Endothelial cell of umbilical vein (primary cell): Measurements from ENCODE around the gene ITPKC. TPM values are rescaled to one million over a fixed set of nuclear protein-coding genes. Genes with fewer than 3 reads are reported as not detected.
A peak's percentile ranks its signal among the peaks of the same experiment; 100 is the strongest.
"Not testable (repeated sequence)": the region's sequence is repeated elsewhere in the genome, so short reads cannot be mapped to it uniquely, and the experiment has no call there.

Experiments used
- BruUV-seq: library from RNA; stranded (reverse); fragments of 400-500 nt; replicated peaks from 2 replicates; lab custom pipeline; 2021; lab: Mats Ljungman, UMichigan
- CTCF ChIA-PET: fragments of 300-600, 350-600 bp; sonication (Branson Sonifier 250); formaldehyde crosslinking; loops from one replicate; lab custom pipeline; 2021; ENCODE audit warnings: antibody characterized with exemption, inconsistent platforms; lab: Charles Lee
- POLR2A ChIA-PET: fragments of 300-600, 350-600 bp; sonication (Branson Sonifier 250); formaldehyde crosslinking; loops from one replicate; lab custom pipeline; 2021; ENCODE audit warnings: antibody characterized with exemption, inconsistent platforms; lab: Charles Lee
- DNase-seq: peaks from one replicate; pipeline ENCODE4 v3.0.0-alpha.2; 2011; ENCODE audit warnings: low read depth, low spot score
- FAIRE-seq: peaks from 2 replicates; lab custom pipeline; 2011; peaks lifted over from hg19 to GRCh38; lab: Jason Lieb, UNC
- H2AFZ ChIP-seq: 2 replicates; pipeline ENCODE4 v1.6.0; 2012; ENCODE audit warnings: low read depth, low read length, control low read depth, inconsistent platforms
- H3K27ac ChIP-seq: 2 replicates; pipeline ENCODE4 v1.5.1; 2011; ENCODE audit warnings: low read depth, mild to moderate bottlenecking, control low read depth, low read length, moderate library complexity; ENCODE audit not compliant: insufficient read depth
- H3K27me3 ChIP-seq, 2 experiments: 2 replicates each; pipeline versions ENCODE4 v1.6.0 to v1.6.1; 2011; ENCODE audit warnings: low read length in 2 of 2, mixed read lengths in 1 of 2; ENCODE audit not compliant: control insufficient read depth in 2 of 2, insufficient read depth in 2 of 2
- H3K36me3 ChIP-seq, 2 experiments: 2 replicates in 1 of 2; 3 replicates in 1 of 2; pipeline ENCODE4 v1.5.1; 2011; ENCODE audit warnings: low read length in 2 of 2, mild to moderate bottlenecking in 1 of 2, moderate library complexity in 1 of 2; ENCODE audit not compliant: control insufficient read depth in 2 of 2, insufficient read depth in 2 of 2; ENCODE audit errors: extremely low read depth in 1 of 2
- H3K4me1 ChIP-seq: 3 replicates; pipeline ENCODE4 v1.5.1; 2011; ENCODE audit warnings: mild to moderate bottlenecking, low read length; ENCODE audit not compliant: control insufficient read depth, insufficient read depth; ENCODE audit errors: extremely low read depth
- H3K4me2 ChIP-seq: 2 replicates; pipeline ENCODE4 v1.6.1; 2011; ENCODE audit warnings: low read length, control low read depth, mixed read lengths; ENCODE audit not compliant: insufficient read depth
- H3K4me3 ChIP-seq, 3 experiments: fragments of 200-600 bp in 1 of 3; sonication (generic), shearing (Covaris generic) in 1 of 3; replicated peaks in 1 of 3; 2 replicates each; pipeline ENCODE4 v1.5.1; 2011 to 2016; ENCODE audit warnings: control low read depth in 3 of 3, low read length in 3 of 3, mild to moderate bottlenecking in 2 of 3, inconsistent platforms in 1 of 3, low read depth in 1 of 3, moderate library complexity in 1 of 3; ENCODE audit not compliant: insufficient read depth in 1 of 3
- H3K79me2 ChIP-seq: 2 replicates; pipeline ENCODE4 v1.6.0; 2012; ENCODE audit warnings: low read length, inconsistent platforms; ENCODE audit not compliant: control insufficient read depth, insufficient read depth
- H3K9ac ChIP-seq: replicated peaks from 2 replicates; pipeline ENCODE3; 2011; ENCODE audit warnings: low read length, control low read depth; ENCODE audit not compliant: insufficient read depth; ENCODE audit errors: extremely low read depth
- H3K9me1 ChIP-seq: replicated peaks from 3 replicates; pipeline ENCODE4 v1.6.0; 2011; ENCODE audit warnings: mild to moderate bottlenecking, low read length; ENCODE audit not compliant: control insufficient read depth, insufficient read depth; ENCODE audit errors: extremely low read depth
- H3K9me3 ChIP-seq: replicated peaks from 2 replicates; pipeline ENCODE4 v1.5.1; 2012; ENCODE audit warnings: low read length, inconsistent platforms; ENCODE audit not compliant: control insufficient read depth, insufficient read depth
- H4K20me1 ChIP-seq: replicated peaks from 2 replicates; pipeline ENCODE3; 2011; ENCODE audit warnings: mild to moderate bottlenecking, low read length; ENCODE audit not compliant: control insufficient read depth, insufficient read depth; ENCODE audit errors: extremely low read depth
- MYC ChIP-seq: IDR thresholded peaks from one replicate; pipeline ENCODE4 v1.6.1; 2011; ENCODE audit warnings: mild to moderate bottlenecking, low read depth, low read length
- dilution Hi-C: fragments of 300-500 bp; cut with MboI; formaldehyde crosslinking; loops from one replicate; pipeline ENCODE4 v1.15.0; 2019; ENCODE audit warnings: low sequenced_read_pairs; ENCODE audit not compliant: extremely low pct_ligation_motif_present
- intact Hi-C: fragments of 100-400 bp; cut with micrococcal nuclease; formaldehyde crosslinking; loops from one replicate; pipeline ENCODE4 v1.10.0; 2022
- polyA plus RNA-seq, 4 experiments: library from polyadenylated mRNA; depleted of rRNA in 3 of 4; stranded (reverse) in 3 of 4; unstranded in 1 of 4; fragments of >200 nt; gene quantifications; 2 replicates each; pipeline versions ENCODE4 v1.2.1 to v1.2.3, GENCODE V29; 2011 to 2012; ENCODE audit warnings: missing spikeins in 1 of 4
- total RNA-seq: library from RNA; stranded (reverse); gene quantifications from 2 replicates; pipeline ENCODE4 v1.2.3, GENCODE V29; 2021
- TF ChIP-seq, protein P1 (sequence below): IDR thresholded peaks from 2 replicates; pipeline ENCODE4 v1.6.1; 2011; ENCODE audit not compliant: insufficient read depth, insufficient read length

Gene ITPKC
- total and polyA plus RNA-seq, 2 donors (not counting 3 experiments of a cell fraction or from before 2014, with no cell fraction given), result 7.3 to 16.1 TPM

DNA sequence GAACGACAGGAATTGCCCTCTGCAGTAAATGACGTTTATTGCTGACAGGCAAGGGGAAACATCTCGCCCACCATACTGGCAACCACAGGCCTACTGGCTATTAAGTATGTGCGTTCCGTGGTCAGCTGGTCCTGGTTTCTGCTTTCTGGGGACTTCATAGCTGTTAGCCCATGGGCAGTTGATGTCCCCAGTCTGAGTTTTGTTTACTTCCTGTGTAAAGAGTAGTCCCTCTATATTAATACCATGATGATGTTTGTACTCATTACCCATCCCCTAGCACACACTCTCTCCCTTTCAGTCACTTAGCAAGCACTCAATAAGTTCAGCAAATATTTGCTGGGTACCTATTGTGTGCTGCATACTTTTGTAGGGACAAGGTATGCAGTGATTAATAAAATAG lies 52.0 kb downstream of the ITPKC start:
- no peaks in the 10 kb centered on the region for H4K20me1 ChIP-seq
- no peak overlapping the region for H3K4me3 ChIP-seq
- H3K4me1 ChIP-seq, result no peaks in the 10 kb centered on the region
- intact Hi-C loops, result no loop called here
- dilution Hi-C loops, result no loop called here
- no TSS peak for BruUV-seq
- H3K9me3 ChIP-seq, result no peaks in the 10 kb centered on the region
- DNase-seq (no peak), FAIRE-seq (no peak)
- no peaks in the 10 kb centered on the region for H3K9me1 ChIP-seq
- no peak overlapping the region for H3K27ac ChIP-seq
- POLR2A ChIA-PET, result no interaction called here
- H2AFZ ChIP-seq, result no peak overlapping the region
- CTCF ChIA-PET, result no interaction called here
- H3K27me3 ChIP-seq, result no peaks in the 10 kb centered on the region
- no peaks in the 10 kb centered on the region for H3K79me2 ChIP-seq
- no peak for TF ChIP-seq MYC
- TF ChIP-seq, protein P1, sequence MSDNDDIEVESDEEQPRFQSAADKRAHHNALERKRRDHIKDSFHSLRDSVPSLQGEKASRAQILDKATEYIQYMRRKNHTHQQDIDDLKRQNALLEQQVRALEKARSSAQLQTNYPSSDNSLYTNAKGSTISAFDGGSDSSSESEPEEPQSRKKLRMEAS, result no peak
- H3K9ac ChIP-seq, result no peak overlapping the region
- peaks cover 7 to 24% of the 10 kb centered on the region in 2 experiments for H3K36me3 ChIP-seq
- no peak overlapping the region for H3K4me2 ChIP-seq

DNA sequence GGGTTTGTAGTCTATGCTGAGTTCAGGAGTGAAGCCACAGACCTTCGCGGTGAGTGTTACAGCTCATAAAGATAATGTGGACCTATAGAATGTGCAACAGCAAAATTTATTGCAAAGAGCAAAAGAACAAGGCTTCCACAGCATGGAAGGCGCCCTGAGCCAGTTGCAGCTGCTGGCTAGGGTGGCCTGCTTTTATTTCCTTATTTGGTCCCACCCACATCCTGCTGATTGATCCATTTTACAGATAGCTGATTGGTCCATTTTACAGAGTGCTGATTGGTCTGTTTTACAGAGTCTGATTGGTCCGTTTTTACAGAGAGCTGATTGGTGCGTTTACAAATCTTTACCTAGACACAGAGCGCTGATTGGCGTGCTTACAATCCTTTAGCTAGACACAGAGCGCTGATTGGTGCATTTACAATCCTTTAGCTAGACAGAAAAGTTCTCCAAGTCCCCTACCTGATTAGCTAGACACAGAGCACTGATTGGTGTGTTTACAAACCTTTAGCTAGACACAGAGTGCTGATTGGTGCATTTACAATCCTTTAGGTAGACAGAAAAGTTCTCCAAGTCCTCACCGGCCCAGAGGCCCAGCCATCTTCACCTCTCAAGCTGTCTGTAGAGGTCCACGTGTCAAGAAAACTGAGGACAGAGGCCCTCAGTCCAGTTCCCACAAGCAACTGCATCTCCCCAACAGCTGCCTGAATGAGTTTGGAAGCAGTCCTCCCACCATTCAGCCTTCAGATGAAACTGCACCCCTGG lies 54.4 kb downstream of the ITPKC start:
- H3K4me2 ChIP-seq, H3K9me3 ChIP-seq, H2AFZ ChIP-seq, H3K27ac ChIP-seq, intact Hi-C loops, H3K79me2 ChIP-seq, dilution Hi-C loops, H3K27me3 ChIP-seq, H3K9me1 ChIP-seq, H3K36me3 ChIP-seq, BruUV-seq, H3K4me3 ChIP-seq, H3K9ac ChIP-seq, H4K20me1 ChIP-seq, POLR2A ChIA-PET, H3K4me1 ChIP-seq, DNase-seq: not testable (repeated sequence)
- CTCF ChIA-PET, result interaction anchor here (0.6 to 1.4 kb wide), 3 partner anchors 13 to 137 kb away, joined by 3 to 6 read pairs (median 5); partner anchors contain the start of gene EGLN2
- peak; percentile 31 for FAIRE-seq
